Sigmoid colon (tissue), 7 donors: ENCODE data around the gene C9. TPM values are rescaled to one million over a fixed set of nuclear protein-coding genes. Genes with fewer than 3 reads are reported as not detected.

Experiments used
- DNase-seq: peaks from one replicate; pipeline ENCODE4 v3.0.0-alpha.2; 2019
- H3K27ac ChIP-seq, 4 donors: fragments of 200-600 bp; sonication (generic); one replicate each; pipeline ENCODE4 v1.5.1; 2016 to 2019; ENCODE audit warnings: mild to moderate bottlenecking in 1 of 4
- H3K27me3 ChIP-seq, 3 donors: fragments of 200-600 bp; sonication (generic); one replicate each; pipeline ENCODE4 v1.5.1; 2019; ENCODE audit warnings: mild to moderate bottlenecking in 1 of 3
- H3K36me3 ChIP-seq, 4 donors: fragments of 200-600 bp; sonication (generic); one replicate each; pipeline ENCODE4 v1.5.1; 2016 to 2019
- H3K4me1 ChIP-seq, 4 donors: fragments of 200-600 bp; sonication (generic); one replicate each; pipeline ENCODE4 v1.5.1; 2017 to 2019
- H3K4me3 ChIP-seq, 4 donors: fragments of 200-600 bp; sonication (generic); one replicate each; pipeline ENCODE4 v1.5.1; 2017 to 2019; ENCODE audit warnings: mild to moderate bottlenecking in 2 of 4, moderate library complexity in 1 of 4
- H3K9me3 ChIP-seq, 4 donors: fragments of 200-600 bp in 3 of 4; sonication (generic) in 3 of 4; one replicate each; pipeline versions ENCODE4 v1.5.1 to v1.6.1; 2013 to 2019
- EP300 ChIP-seq, 4 donors: sonication (generic); formaldehyde crosslinking; IDR thresholded peaks; one replicate each; pipeline ENCODE4 v1.6.1; 2017; ENCODE audit warnings: antibody characterized with exemption in 4 of 4
- POLR2A ChIP-seq, 2 donors: fragments of 450-650 bp; IDR thresholded peaks; one replicate each; pipeline ENCODE4 v1.6.1; 2016; ENCODE audit warnings: antibody characterized with exemption in 2 of 2, mild to moderate bottlenecking in 2 of 2, moderate library complexity in 2 of 2
- POLR2AphosphoS5 ChIP-seq, 4 donors: sonication (generic); formaldehyde crosslinking; IDR thresholded peaks; one replicate each; pipeline ENCODE4 v1.6.1; 2017; ENCODE audit warnings: antibody characterized with exemption in 4 of 4
- WGBS, 2 donors: extraction: QIAGEN DNeasy Blood & Tissue Kit; methylation state at CpG; one replicate each; pipeline ENCODE4 v1.1.7; 2013; 5-methylcytosine and 5-hydroxymethylcytosine counted together
- intact Hi-C: fragments of 100-400 bp; cut with DNase I; formaldehyde crosslinking; loops from one replicate; pipeline ENCODE4 v1.15.1; 2023
- polyA plus RNA-seq, 3 donors: library from polyadenylated mRNA; stranded (reverse); fragments of 200-250 nt; gene quantifications; one replicate each; pipeline ENCODE4 v1.2.3, GENCODE V29; 2013
- total RNA-seq, 4 donors: library from RNA; depleted of rRNA; stranded (reverse); fragments of >200 nt; gene quantifications; one replicate each; pipeline ENCODE4 v1.1.0, GENCODE V29; 2016
- TF ChIP-seq, protein P1 (sequence below), 4 experiments: fragments of 450-650 bp in 3 of 4; fragments of 200-600 bp in 1 of 4; IDR thresholded peaks; one replicate each; pipeline ENCODE4 v1.5.1; 2016 to 2019; ENCODE audit warnings: antibody characterized with exemption in 4 of 4, mild to moderate bottlenecking in 3 of 4, moderate library complexity in 2 of 4
- donor health status: healthy with polysubstance abuse.
- donor health status: Bipolar disorder and iron deficiency.
- donor health status: healthy.

The C9 gene
- total and polyA plus RNA-seq, 7 donors, result 0.06 TPM; not detected in 6

DNA sequence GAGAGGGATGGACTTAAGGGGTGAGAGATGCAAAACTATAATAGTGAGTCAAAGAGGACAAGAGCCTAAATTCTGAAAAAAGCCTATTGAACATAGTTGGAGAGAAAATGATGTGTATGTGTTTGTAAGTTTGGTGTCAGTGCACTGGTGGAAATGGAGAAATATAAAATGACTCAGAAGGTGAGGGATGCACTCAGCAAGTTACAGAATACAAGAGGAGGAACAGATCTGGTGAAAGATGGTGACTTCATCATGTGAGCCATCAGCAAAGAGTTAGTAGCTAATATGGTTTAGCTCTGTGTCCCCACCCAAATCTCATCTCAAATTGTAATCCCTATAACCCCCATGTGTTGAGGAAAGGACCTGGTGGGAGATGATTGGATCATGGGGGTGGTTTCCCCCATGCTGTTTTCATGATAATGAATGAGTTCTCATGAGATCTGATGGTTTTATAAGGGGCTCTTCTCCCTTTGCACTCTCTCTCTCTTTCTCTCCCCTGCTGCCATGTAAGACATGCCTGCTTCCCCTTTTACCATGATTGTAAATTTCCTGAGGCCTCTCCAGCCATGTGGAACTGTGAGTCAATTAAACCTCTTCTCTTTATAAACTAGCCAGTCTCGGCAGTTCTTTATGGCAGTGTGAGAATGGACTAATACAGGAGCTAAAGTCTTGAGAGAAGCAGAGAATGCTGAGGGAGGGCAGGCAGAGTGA lies 114.6 kb downstream of the C9 start:
- no peak for DNase-seq
- Histone ChIP-seq H3K27ac (no peak overlapping the region), H3K9me3 (no peaks in the 10 kb centered on the region), H3K27me3 (no peaks in the 10 kb centered on the region), H3K4me3 (no peak overlapping the region), H3K4me1 (no peaks in the 10 kb centered on the region), H3K36me3 (no peaks in the 10 kb centered on the region)
- 78 to 81% methylated on average over 1 of the region's 1 CpG for WGBS, 2 donors
- intact Hi-C loops, result no loop called here
- TF ChIP-seq EP300 (IDR thresholded peaks at IDR 0.05) (no peak), POLR2AphosphoS5 (IDR thresholded peaks at IDR 0.05) (no peak), POLR2A (IDR thresholded peaks at IDR 0.05) (no peak)
- TF ChIP-seq, protein P1, sequence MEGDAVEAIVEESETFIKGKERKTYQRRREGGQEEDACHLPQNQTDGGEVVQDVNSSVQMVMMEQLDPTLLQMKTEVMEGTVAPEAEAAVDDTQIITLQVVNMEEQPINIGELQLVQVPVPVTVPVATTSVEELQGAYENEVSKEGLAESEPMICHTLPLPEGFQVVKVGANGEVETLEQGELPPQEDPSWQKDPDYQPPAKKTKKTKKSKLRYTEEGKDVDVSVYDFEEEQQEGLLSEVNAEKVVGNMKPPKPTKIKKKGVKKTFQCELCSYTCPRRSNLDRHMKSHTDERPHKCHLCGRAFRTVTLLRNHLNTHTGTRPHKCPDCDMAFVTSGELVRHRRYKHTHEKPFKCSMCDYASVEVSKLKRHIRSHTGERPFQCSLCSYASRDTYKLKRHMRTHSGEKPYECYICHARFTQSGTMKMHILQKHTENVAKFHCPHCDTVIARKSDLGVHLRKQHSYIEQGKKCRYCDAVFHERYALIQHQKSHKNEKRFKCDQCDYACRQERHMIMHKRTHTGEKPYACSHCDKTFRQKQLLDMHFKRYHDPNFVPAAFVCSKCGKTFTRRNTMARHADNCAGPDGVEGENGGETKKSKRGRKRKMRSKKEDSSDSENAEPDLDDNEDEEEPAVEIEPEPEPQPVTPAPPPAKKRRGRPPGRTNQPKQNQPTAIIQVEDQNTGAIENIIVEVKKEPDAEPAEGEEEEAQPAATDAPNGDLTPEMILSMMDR (IDR thresholded peaks at IDR 0.05), result no peak

DNA sequence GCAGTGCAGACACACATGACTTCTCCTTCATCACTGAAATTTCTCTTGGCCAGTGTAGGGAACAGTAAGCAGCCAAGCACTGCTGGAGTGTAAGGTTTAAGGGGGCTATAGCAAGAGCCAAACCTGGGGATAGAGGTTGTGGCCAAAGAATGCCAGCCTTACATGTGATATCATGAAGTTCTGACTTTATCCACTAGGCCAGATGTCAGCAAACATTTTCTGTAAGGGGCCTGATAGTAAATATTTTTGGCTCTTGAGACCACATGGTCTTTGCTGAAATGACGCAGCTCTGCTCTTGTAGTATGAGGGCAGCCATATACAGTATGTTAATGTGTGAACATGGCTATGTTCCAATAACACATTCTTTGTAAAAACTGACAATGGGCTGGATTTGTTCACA lies 115.2 kb downstream of the C9 start:
- no peaks in the 10 kb centered on the region for H3K27me3 ChIP-seq
- H3K9me3 ChIP-seq, result no peaks in the 10 kb centered on the region
- TF ChIP-seq, protein P1 (IDR thresholded peaks at IDR 0.05), result no peak
- TF ChIP-seq POLR2AphosphoS5 (IDR thresholded peaks at IDR 0.05) (no peak), EP300 (IDR thresholded peaks at IDR 0.05) (no peak), POLR2A (IDR thresholded peaks at IDR 0.05) (no peak)
- H3K27ac ChIP-seq, result no peak overlapping the region
- no peak for DNase-seq
- H3K4me3 ChIP-seq, result no peak overlapping the region
- no peaks in the 10 kb centered on the region for H3K36me3 ChIP-seq
- 88 to 93% methylated on average over 1 of the region's 1 CpG for WGBS, 2 donors
- intact Hi-C loops, result no loop called here
- no peaks in the 10 kb centered on the region for H3K4me1 ChIP-seq

DNA sequence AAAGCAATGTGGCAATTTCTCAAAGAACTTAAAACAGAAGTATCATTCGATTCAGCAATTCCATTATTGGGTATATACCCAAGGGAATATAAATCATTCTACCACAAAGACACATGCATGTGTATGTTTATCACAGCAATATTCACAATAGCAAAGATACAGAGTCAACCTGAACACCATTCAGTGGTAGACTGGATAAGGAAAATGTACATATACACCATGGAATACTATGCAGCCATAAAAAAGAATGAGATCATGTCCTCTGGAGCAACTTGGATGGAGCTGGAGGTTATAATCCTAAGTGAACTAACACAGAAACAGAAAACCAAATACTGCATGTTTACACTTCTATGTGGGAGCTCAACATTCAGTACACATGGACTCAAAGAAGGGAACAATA lies 123.5 kb downstream of the C9 start:
- TF ChIP-seq POLR2AphosphoS5 (IDR thresholded peaks at IDR 0.05) (no peak), EP300 (IDR thresholded peaks at IDR 0.05) (no peak), POLR2A (IDR thresholded peaks at IDR 0.05) (no peak)
- TF ChIP-seq, protein P1 (IDR thresholded peaks at IDR 0.05), result no peak
- intact Hi-C loops, result no loop called here
- no peaks in the 10 kb centered on the region for H3K36me3 ChIP-seq
- H3K9me3 ChIP-seq, result peaks cover 0 to 3% (median 0%) of the 10 kb centered on the region in 4 donors
- H3K27ac ChIP-seq, result no peak overlapping the region
- 87 to 95% methylated on average over 1 of the region's 1 CpG for WGBS, 2 donors
- DNase-seq, result no peak
- no peak overlapping the region for H3K4me3 ChIP-seq
- H3K4me1 ChIP-seq, result no peaks in the 10 kb centered on the region
- H3K27me3 ChIP-seq, result no peaks in the 10 kb centered on the region

DNA sequence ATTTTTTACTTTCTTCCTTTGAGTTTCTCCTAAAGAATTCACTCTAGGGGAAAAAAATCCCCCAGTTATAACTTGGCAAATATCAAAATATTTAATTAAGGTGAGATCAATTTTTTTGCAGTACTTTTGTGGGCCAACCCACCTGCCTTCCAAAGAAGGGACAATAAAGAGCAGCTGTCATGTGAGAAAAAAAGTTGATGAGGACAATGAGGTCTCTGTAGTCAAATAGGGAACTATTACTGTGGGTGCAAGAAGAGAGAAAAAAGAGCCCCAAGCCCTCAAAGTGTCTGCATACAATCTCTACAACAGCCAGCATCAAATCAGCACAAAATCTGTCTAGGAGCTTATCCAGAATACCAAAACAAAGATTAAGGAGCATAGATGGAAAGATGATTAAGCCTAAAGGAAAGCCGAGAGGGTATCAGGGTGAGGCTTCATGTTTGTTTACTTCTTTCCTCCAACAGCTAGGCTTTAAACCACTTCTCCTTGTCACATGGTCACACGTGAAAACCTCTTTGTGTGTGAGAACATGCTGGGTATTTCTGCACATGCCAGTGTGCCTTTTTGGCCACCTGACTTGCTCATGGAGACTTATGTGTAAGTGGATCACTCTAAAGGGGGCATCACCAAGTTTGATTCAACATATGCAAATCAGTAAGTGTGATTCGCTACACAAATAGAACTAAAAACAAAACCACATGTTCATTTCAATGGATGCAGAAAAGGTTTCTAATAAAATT lies 125.8 kb downstream of the C9 start:
- DNase-seq, result no peak
- 35 to 58% methylated on average over 3 of the region's 3 CpGs for WGBS, 2 donors
- intact Hi-C loops, result no loop called here
- TF ChIP-seq EP300 (IDR thresholded peaks at IDR 0.05) (no peak), POLR2AphosphoS5 (IDR thresholded peaks at IDR 0.05) (no peak), POLR2A (IDR thresholded peaks at IDR 0.05) (no peak)
- TF ChIP-seq, protein P1 (IDR thresholded peaks at IDR 0.05), result no peak
- Histone ChIP-seq H3K27me3 (no peaks in the 10 kb centered on the region), H3K4me1 (peaks cover 0 to 6% (median 1%) of the 10 kb centered on the region in 4 donors), H3K36me3 (no peaks in the 10 kb centered on the region), H3K9me3 (peaks cover 0 to 3% (median 0%) of the 10 kb centered on the region in 4 donors), H3K4me3 (no peak overlapping the region), H3K27ac (no peak overlapping the region)
